GM21447 (cell line): ENCODE measurements around the gene POLR2J3.
"Not testable (repeated sequence)": the region's sequence is repeated elsewhere in the genome, so short reads cannot be mapped to it uniquely, and the experiment has no call there.

ENCODE experiments used
- ATAC-seq: cut with Tn5 transposase; IDR thresholded peaks from one replicate; pipeline ENCODE4 v1.9.1; 2021; ENCODE audit not compliant: unreplicated experiment

The POLR2J3 gene

DNA sequence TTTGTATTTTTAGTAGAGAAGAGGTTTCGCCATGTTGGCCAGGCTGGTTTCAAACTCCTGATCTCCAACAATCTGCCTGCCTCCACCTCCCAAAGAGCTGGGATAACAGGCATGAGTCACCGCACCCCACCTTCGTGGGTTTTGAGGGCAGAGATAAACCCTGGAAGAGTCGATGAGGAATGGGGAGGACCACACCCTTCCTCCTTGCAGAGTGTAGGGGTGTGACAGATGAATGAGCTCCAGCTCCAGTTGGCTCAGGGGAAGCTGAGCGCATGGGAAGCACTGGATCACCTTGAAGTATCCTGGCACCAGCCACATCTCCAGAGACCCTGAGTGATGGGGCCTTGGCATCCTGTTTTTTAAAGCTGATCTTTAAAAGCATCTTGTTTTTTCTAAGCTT, 11.1 kb upstream of the POLR2J3 start:
- ATAC-seq, result not testable (repeated sequence)

- ATAC-seq, result not testable (repeated sequence)
Observed at GRCh38 chr7:102581722-102582121, 9.3 kb upstream of the POLR2J3 start.

DNA sequence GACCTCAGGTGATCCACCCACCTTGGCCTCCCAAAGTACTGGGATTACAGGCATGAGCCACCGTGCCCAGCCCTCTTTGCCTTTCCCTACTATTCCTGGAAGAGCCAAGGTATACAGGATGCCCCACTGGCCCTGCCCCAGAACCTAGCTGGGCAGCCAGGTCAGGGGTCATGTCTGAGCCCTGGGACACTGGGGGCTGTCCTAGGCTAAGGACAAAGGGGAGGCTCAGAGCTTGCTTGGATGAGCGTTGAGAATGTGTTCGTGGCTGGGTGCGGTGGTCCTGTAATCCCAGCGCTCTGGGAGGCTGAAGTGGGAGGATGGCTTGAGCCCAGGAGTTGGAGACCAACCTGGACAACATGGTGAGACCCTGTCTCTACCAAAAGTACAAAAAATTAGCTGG, 6.1 kb upstream of the POLR2J3 start:
- ATAC-seq, result not testable (repeated sequence)

DNA sequence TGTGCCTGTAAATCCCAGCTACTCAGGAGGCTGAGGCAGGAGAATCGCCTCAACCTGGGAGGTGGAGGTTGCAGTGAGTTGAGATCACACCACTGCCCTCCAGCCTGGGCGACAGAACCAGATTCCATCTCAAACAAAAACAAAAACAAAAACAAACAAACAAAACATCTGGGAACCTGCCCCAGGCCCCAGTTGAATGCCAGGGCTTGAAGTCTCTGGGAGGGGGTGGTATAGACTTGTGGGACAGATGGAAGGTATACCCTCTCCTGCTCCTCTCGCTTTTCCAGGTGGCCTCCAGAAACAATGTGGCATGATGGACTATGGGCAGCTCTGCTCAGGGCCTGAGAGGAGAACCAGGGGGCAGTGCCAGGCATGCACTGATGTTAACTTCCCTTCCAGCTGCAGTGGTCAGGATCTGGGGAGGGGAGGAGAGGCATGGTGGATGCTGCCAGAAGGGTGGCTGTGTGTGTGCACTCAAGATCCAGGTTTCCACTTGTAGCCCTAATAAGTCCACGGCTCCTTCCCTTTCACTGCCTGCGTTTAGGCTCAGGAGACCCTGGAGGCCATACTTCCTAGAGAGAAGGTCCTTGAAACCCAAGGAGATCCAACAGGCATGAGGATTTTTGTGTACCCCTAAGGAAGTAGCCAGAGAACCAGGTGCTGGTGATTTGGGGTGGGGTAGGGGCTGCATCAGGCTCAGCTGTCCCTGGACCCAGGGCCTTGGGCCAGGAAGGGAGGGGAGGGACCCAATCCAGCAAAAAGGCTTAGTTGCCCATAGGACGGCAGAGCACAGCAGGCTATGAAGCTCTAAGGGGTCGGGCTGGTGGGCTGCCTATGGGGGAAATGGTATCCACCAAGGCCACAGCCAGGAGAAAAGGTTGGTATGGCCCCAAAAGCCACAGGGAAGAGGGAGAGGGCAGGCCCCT, 5.2 kb upstream of the POLR2J3 start:
- ATAC-seq, result not testable (repeated sequence)

DNA sequence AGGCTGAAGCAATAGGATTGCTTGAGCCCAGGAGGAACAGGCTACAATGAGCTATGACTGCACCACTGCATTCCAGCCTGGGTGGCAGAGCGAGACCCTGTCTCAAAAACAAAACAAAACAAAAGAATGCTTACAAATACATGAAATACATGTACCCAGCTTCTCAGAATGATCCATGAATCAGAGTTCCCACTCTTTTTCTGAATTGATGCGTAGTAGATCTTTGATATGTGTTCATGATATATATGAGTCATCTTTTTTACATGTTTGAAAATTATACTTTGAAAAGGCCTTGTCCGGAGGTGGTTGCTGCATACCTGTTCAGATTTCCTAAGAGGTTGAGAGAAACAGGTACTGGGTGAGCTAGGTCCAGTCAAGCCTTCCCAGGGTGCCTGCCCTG, 4.0 kb upstream of the POLR2J3 start:
- ATAC-seq, result not testable (repeated sequence)

DNA sequence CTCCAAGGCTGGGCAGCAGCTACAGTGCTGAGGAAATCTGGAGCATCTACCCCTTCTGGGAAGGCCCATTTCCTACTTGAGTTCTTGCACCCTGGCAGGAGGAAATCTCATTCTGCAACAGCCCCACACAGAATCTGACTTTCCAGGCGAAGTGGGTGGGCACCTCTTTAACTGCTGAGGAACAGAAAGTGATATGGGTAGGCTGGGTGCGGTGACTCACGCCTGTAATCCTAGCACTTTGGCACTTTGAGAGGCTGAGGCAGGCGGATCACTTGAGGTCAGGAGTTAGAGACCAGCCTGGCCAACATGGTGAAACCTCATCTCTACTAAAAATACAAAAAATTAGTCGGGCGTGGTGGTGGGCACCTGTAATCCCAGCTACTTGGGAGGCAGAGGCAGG, 2.2 kb upstream of the POLR2J3 start:
- not testable (repeated sequence) for ATAC-seq

DNA sequence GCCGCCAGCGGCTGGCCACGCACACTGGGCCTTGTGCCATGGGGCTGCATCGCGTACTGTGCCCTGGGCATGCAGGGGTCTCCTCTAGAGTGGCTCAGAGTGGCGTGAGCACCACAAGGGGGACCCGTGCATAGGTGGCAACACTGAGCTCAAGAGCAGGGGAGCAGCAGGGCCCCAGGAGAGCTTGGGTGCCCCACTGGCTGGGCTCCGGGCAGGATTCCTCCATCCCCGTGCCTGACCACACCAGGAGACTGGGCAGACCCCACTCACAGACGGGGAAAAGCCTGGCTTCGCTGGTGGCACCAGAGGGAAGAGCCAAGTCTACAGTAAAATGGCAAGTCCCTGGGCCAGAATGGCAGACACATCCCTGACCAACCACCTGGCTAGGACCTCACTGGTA, 3.8 kb downstream of the POLR2J3 start:
- ATAC-seq, result not testable (repeated sequence)

DNA sequence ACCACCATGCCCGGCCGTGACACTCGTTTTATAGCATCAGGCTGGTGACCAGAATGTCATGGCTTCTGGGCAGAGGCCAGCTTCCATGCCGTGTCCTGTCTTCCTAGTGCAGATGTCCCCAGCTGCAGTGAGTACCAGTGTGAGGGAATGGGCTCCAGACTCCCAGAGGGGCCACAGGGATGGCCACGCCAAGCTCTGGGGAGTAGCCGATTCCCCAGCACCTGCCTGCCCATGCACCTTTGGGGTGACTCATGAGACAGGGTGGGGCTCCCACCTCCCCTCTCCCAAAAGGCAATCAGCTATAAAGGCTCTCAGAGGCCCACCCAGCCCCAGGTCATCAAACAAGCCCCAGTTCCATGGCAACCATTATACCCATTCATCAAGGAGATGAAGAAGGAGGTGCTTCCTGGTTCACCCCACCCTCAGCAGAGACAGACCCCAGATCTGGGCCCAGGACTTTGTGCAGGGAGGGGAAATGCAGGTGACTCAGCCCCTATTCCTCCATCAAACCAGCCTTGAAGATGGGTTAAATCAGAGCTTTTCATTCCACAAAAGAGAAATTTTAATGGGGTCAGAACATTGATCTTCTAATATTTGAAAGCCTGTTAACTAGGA, 21.5 kb downstream of the POLR2J3 start, which contains the start of gene SPDYE2:
Gene SPDYE2, plus strand, starts transcription at position 419 of the 615 bp plus-strand sequence. CDS start 2,030 bp downstream, outside the sequence.
- not testable (repeated sequence) for ATAC-seq

DNA sequence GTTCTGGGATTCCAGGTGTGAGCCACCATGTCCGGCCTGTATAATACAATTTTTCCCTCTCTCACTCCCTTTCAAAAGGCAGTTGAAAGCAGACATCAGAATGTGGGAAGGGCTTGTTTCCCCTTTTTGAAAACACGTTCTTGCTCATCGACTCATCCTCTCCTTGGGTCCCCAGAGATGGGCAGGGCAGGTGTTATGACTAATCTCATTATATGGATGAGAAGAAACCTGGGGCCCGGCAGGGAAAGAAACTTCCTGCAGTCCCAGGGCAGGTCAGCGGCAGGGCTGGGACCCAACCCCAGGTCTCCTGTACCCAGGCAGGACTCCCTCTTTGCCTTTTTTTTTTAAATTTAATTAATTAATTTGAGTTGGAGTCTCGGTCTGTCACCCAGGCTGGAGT, 26.0 kb downstream of the POLR2J3 start:
- ATAC-seq, result peak; percentile 80

GRCh38 chr7:102545288-102545687, 27.1 kb downstream of the POLR2J3 start:
- ATAC-seq, result not testable (repeated sequence)

DNA sequence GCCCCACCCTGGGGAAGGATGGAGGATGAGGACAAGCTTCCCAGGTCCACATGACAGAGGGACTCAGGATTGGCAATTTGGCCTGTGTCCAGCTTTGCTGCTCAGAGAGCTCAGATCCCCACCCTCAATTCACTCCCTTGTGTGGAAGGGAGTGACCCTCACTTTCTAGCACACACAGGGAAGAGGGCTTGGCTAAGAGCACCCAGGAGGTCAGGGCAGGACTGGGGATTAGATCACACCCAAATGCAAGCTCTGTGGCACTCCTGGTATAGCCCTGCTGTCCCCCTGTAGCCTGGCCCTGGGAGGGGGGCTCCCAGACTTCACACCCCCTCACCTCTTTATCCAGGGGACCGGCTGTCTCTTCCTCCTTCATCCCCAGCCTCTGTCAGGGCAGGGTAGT, 28.0 kb downstream of the POLR2J3 start:
- ATAC-seq, result not testable (repeated sequence)

GRCh38 chr7:102543596-102543995, 28.8 kb downstream of the POLR2J3 start, which contains the start of gene UPK3BL2:
TSS of gene UPK3BL2 (minus strand) at chr7:102543696. CDS start at chr7:102543636, 60 bp downstream.
- not testable (repeated sequence) for ATAC-seq

DNA sequence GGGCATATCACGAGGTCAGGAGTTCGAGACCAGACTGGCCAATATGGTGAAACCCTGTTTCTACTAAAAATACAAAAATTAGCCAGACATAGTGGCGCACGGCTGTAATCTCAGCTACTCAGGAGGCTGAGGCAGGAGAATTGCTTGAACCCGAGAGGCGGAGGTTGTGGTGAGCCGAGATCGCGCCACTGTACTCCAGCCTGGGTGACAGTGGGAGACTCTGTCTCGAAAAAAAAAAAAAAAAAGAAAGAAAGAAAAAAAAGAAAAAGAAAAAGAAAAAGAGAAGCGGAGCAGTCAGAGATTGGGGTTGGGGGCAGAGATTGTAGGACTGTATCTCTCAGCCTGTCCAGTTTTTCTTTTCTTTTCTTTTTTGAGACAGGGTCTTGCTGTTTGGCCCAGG, 29.6 kb downstream of the POLR2J3 start:
- ATAC-seq, result not testable (repeated sequence)

- ATAC-seq, result not testable (repeated sequence)
Observed at GRCh38 chr7:102542083-102542482, 30.3 kb downstream of the POLR2J3 start.

DNA sequence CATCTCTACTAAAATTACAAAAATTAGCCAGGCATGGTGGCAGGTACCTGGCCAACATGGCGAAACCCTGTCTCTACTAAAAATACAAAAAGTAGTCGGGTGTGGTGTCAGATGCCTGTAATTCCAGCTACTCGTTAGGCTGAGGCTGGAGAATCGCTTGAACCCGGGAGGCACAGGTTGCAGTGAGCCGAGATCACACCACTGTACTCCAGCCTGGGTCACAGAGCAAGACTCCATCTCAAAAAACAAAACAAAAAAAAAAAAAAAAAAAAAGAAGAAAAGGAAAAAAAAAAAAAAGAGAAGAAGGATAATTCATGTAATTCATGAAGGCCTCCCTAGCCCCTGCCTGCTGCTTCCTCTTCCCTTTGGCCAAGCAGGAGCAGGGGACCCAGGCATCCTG, 31.8 kb downstream of the POLR2J3 start:
- ATAC-seq, result not testable (repeated sequence)

- not testable (repeated sequence) for ATAC-seq
Observed at GRCh38 chr7:102535062-102535615, 37.2 kb downstream of the POLR2J3 start.

DNA sequence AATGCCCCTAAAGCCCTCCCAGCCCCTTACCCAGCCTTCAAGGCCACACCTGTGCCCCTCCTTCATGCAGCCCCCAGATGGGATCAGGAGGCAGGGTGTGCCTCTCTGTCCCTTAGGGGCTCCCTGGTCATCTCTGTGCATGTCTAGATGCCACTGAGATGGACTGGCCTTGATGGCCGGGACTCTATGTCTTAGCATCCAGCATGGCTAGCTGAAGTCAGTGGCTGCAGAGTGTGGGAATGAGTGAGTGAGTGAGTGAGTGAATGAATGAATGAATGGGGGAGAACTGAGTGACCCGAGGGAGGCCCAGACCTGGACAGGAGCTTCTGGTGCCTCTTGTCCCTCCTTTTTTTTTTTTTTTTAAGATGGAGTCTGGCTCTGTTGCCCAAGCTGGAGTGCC, 40.3 kb downstream of the POLR2J3 start:
- not testable (repeated sequence) for ATAC-seq

DNA sequence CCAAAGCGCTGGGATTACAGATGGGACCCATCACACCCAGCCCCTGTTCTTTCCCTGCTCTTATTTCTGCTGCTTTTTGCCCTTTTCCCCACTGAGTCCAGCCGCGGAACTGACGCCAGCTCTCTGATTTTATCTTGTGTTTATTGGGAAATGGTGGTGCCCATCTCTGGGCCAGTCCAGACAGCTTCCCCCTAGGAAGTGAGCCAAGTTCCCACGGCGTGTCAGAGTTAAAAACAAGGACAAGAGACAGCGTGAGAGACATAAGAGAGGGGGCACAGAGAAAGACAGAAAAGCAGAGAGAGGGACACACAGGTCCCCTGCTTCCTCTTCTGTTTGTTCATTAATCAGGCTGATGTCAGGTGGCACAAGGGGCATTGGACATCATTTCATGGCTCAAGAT, 40.8 kb downstream of the POLR2J3 start:
- not testable (repeated sequence) for ATAC-seq

DNA sequence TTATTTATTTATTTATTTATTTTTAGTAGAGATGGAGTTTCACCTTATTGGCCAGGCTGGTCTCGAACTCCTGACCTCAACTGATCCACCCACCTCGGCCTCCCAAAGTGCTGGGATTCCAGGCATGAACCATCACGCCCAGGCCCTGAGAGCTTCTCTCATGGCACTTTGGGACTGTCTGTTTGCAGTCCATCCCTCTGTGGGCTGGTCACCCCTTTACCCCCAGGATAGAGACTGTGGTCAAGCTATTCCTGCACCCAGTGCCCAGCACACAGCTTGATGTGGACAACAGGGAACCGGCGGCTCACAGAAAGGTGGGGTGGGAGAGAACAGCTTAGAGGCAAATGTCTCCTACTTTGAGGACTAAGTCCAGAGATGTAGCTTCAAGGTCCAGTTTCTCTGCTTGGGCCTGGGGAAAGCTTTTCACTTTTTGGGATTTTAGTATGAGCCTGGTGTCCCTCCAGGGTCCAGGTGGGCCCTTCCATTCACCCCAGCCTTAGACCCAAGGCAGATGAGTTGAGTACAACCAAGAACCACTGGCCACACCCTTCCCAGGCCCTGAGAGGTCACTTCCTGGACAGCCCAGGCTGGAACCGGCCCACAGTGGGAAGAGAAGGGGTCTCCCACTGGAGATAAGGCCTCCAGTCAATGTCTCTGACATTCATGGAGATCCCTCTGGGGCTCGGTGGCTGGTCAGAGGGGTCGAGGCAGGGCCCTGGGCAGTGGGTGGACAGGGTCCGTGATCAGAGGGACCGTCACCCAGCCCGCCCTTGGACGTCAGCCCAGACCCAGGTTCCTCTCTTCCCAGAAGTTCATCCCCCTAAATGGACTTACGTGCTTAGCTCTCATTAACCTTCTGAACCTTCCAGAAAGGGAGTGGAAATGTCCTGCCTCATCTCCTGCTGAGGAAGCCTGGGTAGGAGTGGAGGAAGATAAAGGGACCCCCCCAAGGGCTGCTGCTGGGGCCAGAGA, 44.3 kb downstream of the POLR2J3 start:
- not testable (repeated sequence) for ATAC-seq

GRCh38 chr7:102527182-102527581, 45.2 kb downstream of the POLR2J3 start:
- not testable (repeated sequence) for ATAC-seq
